Stomach (tissue), 9 donors: ENCODE results near the gene CD300E. TPM values are rescaled to one million over a fixed set of nuclear protein-coding genes. Genes with fewer than 3 reads are reported as not detected.

Experiments
- DNase-seq, 2 donors: peaks; one replicate each; pipeline versions ENCODE4 v3.0.0 to v3.0.0-alpha.2; 2013 to 2019
- H3K27ac ChIP-seq, 5 donors: fragments of 200-600 bp in 4 of 5; sonication (generic) in 4 of 5; one replicate each; pipeline ENCODE4 v1.5.1; 2013 to 2019; ENCODE audit warnings: mild to moderate bottlenecking in 1 of 5, moderate library complexity in 1 of 5
- H3K27me3 ChIP-seq, 3 donors: fragments of 200-600 bp; sonication (generic); one replicate each; pipeline ENCODE4 v1.5.1; 2017 to 2019; ENCODE audit warnings: mixed run types in 1 of 3
- H3K36me3 ChIP-seq, 4 donors: fragments of 200-600 bp; sonication (generic); 1 replicate in 3 of 4; 2 replicates in 1 of 4; pipeline ENCODE4 v1.5.1; 2016 to 2019
- H3K4me1 ChIP-seq, 4 donors: fragments of 200-600 bp; sonication (generic); one replicate each; pipeline ENCODE4 v1.5.1; 2016 to 2019
- H3K4me3 ChIP-seq, 4 donors: fragments of 200-600 bp; sonication (generic) in 3 of 4; one replicate each; pipeline ENCODE4 v1.5.1; 2016 to 2019; ENCODE audit warnings: mild to moderate bottlenecking in 1 of 4
- H3K9me3 ChIP-seq, 4 donors: fragments of 200-600 bp; sonication (generic); one replicate each; pipeline ENCODE4 v1.5.1; 2016 to 2019
- EP300 ChIP-seq: sonication (generic); formaldehyde crosslinking; IDR thresholded peaks from one replicate; pipeline ENCODE4 v1.6.1; 2017; ENCODE audit warnings: antibody characterized with exemption
- POLR2A ChIP-seq, 4 donors: fragments of 450-650 bp; IDR thresholded peaks; one replicate each; pipeline ENCODE4 v1.6.1; 2016; ENCODE audit warnings: antibody characterized with exemption in 4 of 4, control low read depth in 2 of 4, mild to moderate bottlenecking in 1 of 4, moderate library complexity in 1 of 4
- POLR2AphosphoS5 ChIP-seq, 3 donors: sonication (generic); formaldehyde crosslinking; IDR thresholded peaks; one replicate each; pipeline ENCODE4 v1.6.1; 2016; ENCODE audit warnings: antibody characterized with exemption in 3 of 3
- WGBS, 5 donors: extraction: QIAGEN DNeasy Blood & Tissue Kit in 3 of 5; methylation state at CpG; one replicate each; pipeline versions ENCODE4 v1.1.5 to v1.1.7; 2013 to 2018; 5-methylcytosine and 5-hydroxymethylcytosine counted together
- intact Hi-C: fragments of 100-400 bp; cut with DNase I; formaldehyde crosslinking; loops from one replicate; pipeline ENCODE4 v1.15.1; 2023; ENCODE audit warnings: low total_unique reads
- polyA plus RNA-seq, 3 donors: library from polyadenylated mRNA; stranded (reverse); fragments of 200-250 nt; gene quantifications; one replicate each; pipeline ENCODE4 v1.2.3, GENCODE V29; 2013
- total RNA-seq, 5 donors: library from RNA; depleted of rRNA; stranded (reverse); fragments of >200 nt; gene quantifications; one replicate each; pipeline versions ENCODE4 v1.1.0 to v1.2.3, GENCODE V29; 2014 to 2016
- TF ChIP-seq, protein P1 (sequence below), 7 experiments: fragments of 450-650 bp in 4 of 7; fragments of 200-600 bp in 3 of 7; sonication (generic) in 3 of 7; IDR thresholded peaks; one replicate each; pipeline ENCODE4 v1.5.1; 2016 to 2019; ENCODE audit warnings: antibody characterized with exemption in 7 of 7, control low read depth in 2 of 7, mild to moderate bottlenecking in 1 of 7
- donor health status: healthy with polysubstance abuse.
- donor health status: Bipolar disorder and iron deficiency.
- donor health status: healthy.

CD300E gene
- total and polyA plus RNA-seq, 8 donors = 0.15 to 7.6 (median 0.37) TPM; not detected in 3

GRCh38 chr17:74592087-74592990 is 31.2 kb downstream of the CD300E start, which contains the start of gene CD300LD:
Gene CD300LD (minus strand): TSS chr17:74592283. CDS start chr17:74592202, 81 bp downstream.
- Histone ChIP-seq H3K27me3 (peaks cover 0 to 35% (median 0%) of the 10 kb centered on the region in 3 donors), H3K4me3 (no peak within 1 kb of the TSS), H3K27ac (no peak within 1 kb of the TSS), H3K4me1 (no peaks in the 10 kb centered on the region), H3K9me3 (no peaks in the 10 kb centered on the region), H3K36me3 (no peaks in the 10 kb centered on the region)
- intact Hi-C loops = no loop called here
- no peak for TF ChIP-seq EP300
- TF ChIP-seq, protein P1, sequence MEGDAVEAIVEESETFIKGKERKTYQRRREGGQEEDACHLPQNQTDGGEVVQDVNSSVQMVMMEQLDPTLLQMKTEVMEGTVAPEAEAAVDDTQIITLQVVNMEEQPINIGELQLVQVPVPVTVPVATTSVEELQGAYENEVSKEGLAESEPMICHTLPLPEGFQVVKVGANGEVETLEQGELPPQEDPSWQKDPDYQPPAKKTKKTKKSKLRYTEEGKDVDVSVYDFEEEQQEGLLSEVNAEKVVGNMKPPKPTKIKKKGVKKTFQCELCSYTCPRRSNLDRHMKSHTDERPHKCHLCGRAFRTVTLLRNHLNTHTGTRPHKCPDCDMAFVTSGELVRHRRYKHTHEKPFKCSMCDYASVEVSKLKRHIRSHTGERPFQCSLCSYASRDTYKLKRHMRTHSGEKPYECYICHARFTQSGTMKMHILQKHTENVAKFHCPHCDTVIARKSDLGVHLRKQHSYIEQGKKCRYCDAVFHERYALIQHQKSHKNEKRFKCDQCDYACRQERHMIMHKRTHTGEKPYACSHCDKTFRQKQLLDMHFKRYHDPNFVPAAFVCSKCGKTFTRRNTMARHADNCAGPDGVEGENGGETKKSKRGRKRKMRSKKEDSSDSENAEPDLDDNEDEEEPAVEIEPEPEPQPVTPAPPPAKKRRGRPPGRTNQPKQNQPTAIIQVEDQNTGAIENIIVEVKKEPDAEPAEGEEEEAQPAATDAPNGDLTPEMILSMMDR (IDR thresholded peaks at IDR 0.05) = no peak
- TF ChIP-seq POLR2A (IDR thresholded peaks at IDR 0.05) = no peak
- TF ChIP-seq POLR2AphosphoS5 (IDR thresholded peaks at IDR 0.05) = no peak
- WGBS, 5 donors = 68 to 79% (median 73%) methylated on average over 14 of the region's 14 CpGs
- no peak for DNase-seq

DNA sequence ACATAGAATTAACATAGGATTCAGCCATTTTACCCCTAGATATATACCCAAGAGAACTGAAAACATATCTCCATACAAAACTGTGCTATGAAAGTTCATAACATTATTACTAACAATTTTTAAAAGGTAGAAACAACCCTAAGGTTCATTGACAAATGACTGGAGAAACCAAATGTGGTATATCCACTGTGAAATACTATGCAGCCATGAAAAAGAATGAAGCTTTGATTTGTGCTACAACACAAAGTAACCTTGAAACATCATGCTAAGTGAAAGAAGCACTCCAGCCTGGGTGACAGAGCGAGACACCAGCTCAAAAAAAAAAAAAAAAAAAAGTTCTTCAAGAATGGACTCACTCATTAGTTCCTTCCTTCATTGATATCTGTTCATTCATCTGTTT is 32.0 kb downstream of the CD300E start:
- no peaks in the 10 kb centered on the region for H3K4me1 ChIP-seq

GRCh38 chr17:74585711-74586110 is 37.8 kb downstream of the CD300E start:
- no peak for TF ChIP-seq EP300
- TF ChIP-seq POLR2A (IDR thresholded peaks at IDR 0.05) = no peak
- no peak for TF ChIP-seq POLR2AphosphoS5 (IDR thresholded peaks at IDR 0.05)
- TF ChIP-seq, protein P1 (IDR thresholded peaks at IDR 0.05) = no peak
- Histone ChIP-seq H3K4me3 (no peak overlapping the region), H3K9me3 (peaks cover 0 to 5% (median 0%) of the 10 kb centered on the region in 4 donors), H3K27ac (no peak overlapping the region), H3K4me1 (no peaks in the 10 kb centered on the region), H3K36me3 (no peaks in the 10 kb centered on the region), H3K27me3 (peaks cover 0 to 7% (median 0%) of the 10 kb centered on the region in 3 donors)
- intact Hi-C loops = no loop called here
- WGBS, 5 donors = 79 to 88% (median 82%) methylated on average over 5 of the region's 5 CpGs
- DNase-seq = no peak

More for the DNA sequence above, 32.0 kb downstream of the CD300E start:
- intact Hi-C loops = no loop called here
- no peak for TF ChIP-seq POLR2AphosphoS5 (IDR thresholded peaks at IDR 0.05)
- no peak for TF ChIP-seq POLR2A (IDR thresholded peaks at IDR 0.05)
- TF ChIP-seq, protein P1 (IDR thresholded peaks at IDR 0.05) = no peak
- no peak for TF ChIP-seq EP300
- Histone ChIP-seq H3K27me3 (peaks cover 0 to 35% (median 0%) of the 10 kb centered on the region in 3 donors), H3K36me3 (no peaks in the 10 kb centered on the region), H3K9me3 (no peaks in the 10 kb centered on the region), H3K4me3 (no peak overlapping the region), H3K27ac (no peak overlapping the region)
- 70 to 78% (median 77%) methylated on average over 1 of the region's 1 CpG for WGBS, 5 donors
- no peak for DNase-seq

- intact Hi-C loops = no loop called here
- WGBS, 5 donors = 51 to 69% (median 59%) methylated on average over 14 of the region's 14 CpGs
- Histone ChIP-seq H3K4me3 (no peak overlapping the region), H3K9me3 (peaks cover 0 to 5% (median 0%) of the 10 kb centered on the region in 4 donors), H3K36me3 (no peaks in the 10 kb centered on the region), H3K27ac (no peak overlapping the region), H3K4me1 (no peaks in the 10 kb centered on the region), H3K27me3 (peaks cover 0 to 5% (median 0%) of the 10 kb centered on the region in 3 donors)
- DNase-seq = no peak
- TF ChIP-seq POLR2A (IDR thresholded peaks at IDR 0.05) (no peak), POLR2AphosphoS5 (IDR thresholded peaks at IDR 0.05) (no peak), EP300 (no peak)
- TF ChIP-seq, protein P1 (IDR thresholded peaks at IDR 0.05) = no peak
Measured at GRCh38 chr17:74584292-74585060, 39.1 kb downstream of the CD300E start.
